ENCODE results near the gene TBC1D22A. TPM values are rescaled to one million over a fixed set of nuclear protein-coding genes. Genes with fewer than 3 reads are reported as not detected.

Gene TBC1D22A
- total RNA-seq, 6 donors from 2014 or later: 27.1 to 48.2 (median 35.3) TPM

DNA sequence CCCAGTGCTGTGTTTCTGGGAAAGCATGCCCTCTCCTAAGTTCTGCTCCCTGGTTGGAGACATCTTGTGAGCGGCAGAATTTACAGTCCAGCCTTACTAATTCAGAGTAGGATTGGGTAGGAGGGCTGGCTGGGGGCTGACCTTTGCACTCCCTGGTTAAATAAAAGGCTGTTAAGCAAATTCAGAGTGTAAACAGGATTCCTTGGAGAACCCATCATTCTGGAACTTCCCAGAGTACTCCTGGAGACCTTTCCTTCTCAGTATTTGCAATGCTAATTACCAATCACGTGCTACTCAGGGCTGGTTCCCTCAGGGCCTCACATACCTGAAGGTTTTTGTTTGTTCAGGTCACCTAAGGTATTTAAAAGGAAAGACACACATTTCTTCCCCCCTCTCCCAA lies 340.2 kb downstream of the TBC1D22A start:
- DNase-seq (peak in 1 of 2 donors; percentile 47), ATAC-seq (ENCODE audit: low FRiP score in 2 of 2) (peak in 1 of 2 donors; percentile 24)
- H3K4me1 ChIP-seq: peaks cover 0 to 5% (median 1%) of the 10 kb centered on the region in 4 donors

GRCh38 chr22:47105085-47105484 lies 342.6 kb downstream of the TBC1D22A start:
- DNase-seq: no peak
- Histone ChIP-seq H3K27me3 (no peaks in the 10 kb centered on the region), H3K9me3 (no peaks in the 10 kb centered on the region), H3K4me3 (no peak overlapping the region), H3K27ac (no peak overlapping the region), H3K4me1 (peaks cover 0 to 5% (median 1%) of the 10 kb centered on the region in 4 donors), H3K36me3 (no peaks in the 10 kb centered on the region)
- no peak for ATAC-seq (ENCODE audit: low FRiP score in 2 of 2)
- no peak for TF ChIP-seq POLR2A (IDR thresholded peaks at IDR 0.05)
- TF ChIP-seq POLR2AphosphoS5 (IDR thresholded peaks at IDR 0.05): no peak
- no peak for TF ChIP-seq EP300 (IDR thresholded peaks at IDR 0.05)
- no peak for TF ChIP-seq CTCF (IDR thresholded peaks at IDR 0.05)
- WGBS, 2 donors: 81 to 91% methylated on average over 4 of the region's 4 CpGs

More for the DNA sequence above, 340.2 kb downstream of the TBC1D22A start:
- Histone ChIP-seq H3K9me3 (no peaks in the 10 kb centered on the region), H3K27ac (no peak overlapping the region), H3K4me3 (no peak overlapping the region), H3K27me3 (no peaks in the 10 kb centered on the region), H3K36me3 (no peaks in the 10 kb centered on the region)
- 66 to 78% methylated on average over 2 of the region's 2 CpGs for WGBS, 2 donors
- TF ChIP-seq POLR2A (IDR thresholded peaks at IDR 0.05) (no peak), CTCF (IDR thresholded peaks at IDR 0.05) (no peak), EP300 (IDR thresholded peaks at IDR 0.05) (no peak), POLR2AphosphoS5 (IDR thresholded peaks at IDR 0.05) (no peak)

DNA sequence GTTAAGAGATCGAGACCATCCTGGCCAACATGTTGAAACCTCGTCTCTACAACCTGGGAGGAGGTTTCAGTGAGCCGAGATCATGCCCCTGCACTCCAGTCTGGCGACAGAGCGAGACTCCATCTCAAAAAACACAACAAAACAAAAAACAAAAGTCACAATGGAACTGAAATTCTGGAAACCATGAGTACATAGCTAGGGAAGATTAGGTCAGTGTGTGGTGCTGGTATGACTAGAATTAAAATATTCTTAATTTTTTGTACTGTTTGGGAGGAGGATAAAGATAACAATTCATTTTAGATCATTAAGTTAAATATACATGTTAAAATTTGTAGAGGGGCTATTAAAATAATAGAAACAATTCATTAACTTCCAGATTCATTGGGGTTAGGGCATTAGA lies 344.4 kb downstream of the TBC1D22A start:
- Histone ChIP-seq H3K36me3 (peaks cover 0 to 5% (median 3%) of the 10 kb centered on the region in 4 donors), H3K27me3 (no peaks in the 10 kb centered on the region), H3K9me3 (no peaks in the 10 kb centered on the region), H3K27ac (no peak overlapping the region), H3K4me1 (peaks cover 0 to 5% (median 1%) of the 10 kb centered on the region in 4 donors), H3K4me3 (no peak overlapping the region)
- 96% methylated on average over 5 of the region's 5 CpGs for WGBS, 2 donors
- DNase-seq (no peak), ATAC-seq (ENCODE audit: low FRiP score in 2 of 2) (no peak)
- TF ChIP-seq POLR2A (IDR thresholded peaks at IDR 0.05) (no peak), CTCF (IDR thresholded peaks at IDR 0.05) (no peak), EP300 (IDR thresholded peaks at IDR 0.05) (no peak), POLR2AphosphoS5 (IDR thresholded peaks at IDR 0.05) (no peak)

GRCh38 chr22:47107431-47107830 lies 345.0 kb downstream of the TBC1D22A start:
- peaks cover 0 to 11% (median 8%) of the 10 kb centered on the region in 4 donors for H3K36me3 ChIP-seq
- peaks cover 0 to 3% (median under 1%) of the 10 kb centered on the region in 4 donors for H3K4me1 ChIP-seq
- TF ChIP-seq POLR2AphosphoS5 (IDR thresholded peaks at IDR 0.05) (no peak), EP300 (IDR thresholded peaks at IDR 0.05) (no peak), POLR2A (IDR thresholded peaks at IDR 0.05) (no peak), CTCF (IDR thresholded peaks at IDR 0.05) (no peak)
- H3K27ac ChIP-seq: no peak overlapping the region
- WGBS, 2 donors: 93 to 94% methylated on average over 2 of the region's 2 CpGs
- H3K27me3 ChIP-seq: no peaks in the 10 kb centered on the region
- H3K9me3 ChIP-seq: no peaks in the 10 kb centered on the region
- no peak overlapping the region for H3K4me3 ChIP-seq
- DNase-seq (no peak), ATAC-seq (ENCODE audit: low FRiP score in 2 of 2) (no peak)

- ATAC-seq (ENCODE audit: low FRiP score in 2 of 2): no peak
- WGBS, 2 donors: 90 to 91% methylated on average over 17 to 18 of the region's 18 CpGs
- H3K27ac ChIP-seq: peak overlapping the region in 1 of 4 donors; percentile 7
These were observed 348.5 kb downstream of the TBC1D22A start for GRCh38 chr22:47110817-47111443.

More at GRCh38 chr22:47110817-47111443, 348.5 kb downstream of the TBC1D22A start:
- DNase-seq: no peak
- no peak overlapping the region for H3K4me3 ChIP-seq
- TF ChIP-seq POLR2AphosphoS5 (IDR thresholded peaks at IDR 0.05) (no peak), CTCF (IDR thresholded peaks at IDR 0.05) (no peak), POLR2A (IDR thresholded peaks at IDR 0.05) (no peak), EP300 (IDR thresholded peaks at IDR 0.05) (no peak)
- no peaks in the 10 kb centered on the region for H3K9me3 ChIP-seq
- no peaks in the 10 kb centered on the region for H3K27me3 ChIP-seq
- H3K4me1 ChIP-seq: no peaks in the 10 kb centered on the region
- peaks cover 0 to 17% (median 10%) of the 10 kb centered on the region in 4 donors for H3K36me3 ChIP-seq

All from upper lobe of left lung (tissue), 6 donors.